B cell (primary cell): ENCODE measurements around the gene PLEKHM2. TPM values are rescaled to one million over a fixed set of nuclear protein-coding genes. Genes with fewer than 3 reads are reported as not detected.

ENCODE experiments used
- ATAC-seq: fragments of 200-7000 bp; cut with Tn5 transposase; one replicate; pipeline ENCODE4 v1.10.0; 2021; ENCODE audit warnings: low read depth, mild to moderate bottlenecking, moderate number of reproducible peaks, moderate library complexity
- CTCF ChIA-PET: fragments of 350-600 bp; sonication (Branson Sonifier 250); formaldehyde crosslinking; loops from one replicate; lab custom pipeline; 2021; ENCODE audit warnings: antibody characterized with exemption, inconsistent platforms; lab: Charles Lee
- POLR2A ChIA-PET: fragments of 350-600 bp; sonication (Branson Sonifier 250); formaldehyde crosslinking; loops from one replicate; lab custom pipeline; 2021; ENCODE audit warnings: antibody characterized with exemption; lab: Charles Lee
- DNase-seq: peaks from one replicate; pipeline ENCODE4 v3.0.0; 2013
- H2AFZ ChIP-seq: 2 replicates; pipeline ENCODE4 v1.6.1; 2012; ENCODE audit warnings: mild to moderate bottlenecking, low read depth, low read length; ENCODE audit not compliant: insufficient read depth, poor library complexity, severe bottlenecking
- H3K27ac ChIP-seq, 2 donors: 1 replicate in 1 of 2; 2 replicates in 1 of 2; pipeline ENCODE4 v1.5.1; 2012 to 2013; ENCODE audit warnings: low read length in 2 of 2, mild to moderate bottlenecking in 2 of 2, moderate library complexity in 1 of 2
- H3K27me3 ChIP-seq, 4 experiments: fragments of 200-600 bp in 1 of 4; sonication (generic) in 1 of 4; replicated peaks in 1 of 4; 1 replicate in 2 of 4; 2 replicates in 2 of 4; pipeline versions ENCODE4 v1.6.1 to v1.7.0; 2013 to 2016; ENCODE audit warnings: low read length in 3 of 4, mild to moderate bottlenecking in 2 of 4, mixed read lengths in 1 of 4, moderate library complexity in 1 of 4; ENCODE audit not compliant: insufficient read depth in 4 of 4, control insufficient read depth in 3 of 4; ENCODE audit errors: control extremely low read depth in 1 of 4
- H3K36me3 ChIP-seq, 2 experiments: replicated peaks in 1 of 2; 1 replicate in 1 of 2; 2 replicates in 1 of 2; pipeline versions ENCODE4 v1.6.1 to v1.7.1; 2013; ENCODE audit warnings: low read length in 1 of 2; ENCODE audit not compliant: insufficient read depth in 2 of 2, control insufficient read depth in 1 of 2; ENCODE audit errors: control extremely low read depth in 1 of 2, extremely low read depth in 1 of 2
- H3K4me1 ChIP-seq, 2 donors: fragments of 200-600 bp in 1 of 2; sonication (generic) in 1 of 2; 1 replicate in 1 of 2; 2 replicates in 1 of 2; pipeline versions ENCODE4 v1.5.1 to v1.6.1; 2013 to 2017; ENCODE audit warnings: low read length in 2 of 2; ENCODE audit not compliant: control insufficient read depth in 2 of 2, insufficient read depth in 2 of 2
- H3K4me2 ChIP-seq: replicated peaks from 2 replicates; pipeline ENCODE3; 2012; ENCODE audit warnings: mild to moderate bottlenecking, low read depth, low read length; ENCODE audit not compliant: poor library complexity, severe bottlenecking
- H3K4me3 ChIP-seq, 5 experiments: fragments of 200-600 bp in 1 of 5; sonication (generic) in 1 of 5; 1 replicate in 3 of 5; 2 replicates in 2 of 5; pipeline versions ENCODE4 v1.5.1 to v1.7.0; 2011 to 2016; ENCODE audit warnings: low read length in 4 of 5, mild to moderate bottlenecking in 4 of 5, low read depth in 2 of 5, control low read depth in 1 of 5, moderate library complexity in 1 of 5; ENCODE audit not compliant: insufficient read depth in 1 of 5; ENCODE audit errors: control extremely low read depth in 1 of 5, extremely low read depth in 1 of 5
- H3K79me2 ChIP-seq: fragments of 200-600 bp; sonication (generic); one replicate; pipeline ENCODE4 v1.6.0; 2016; ENCODE audit warnings: low read length; ENCODE audit not compliant: control insufficient read depth, insufficient read depth
- H3K9ac ChIP-seq: fragments of 200-600 bp; sonication (generic); 2 replicates; pipeline ENCODE4 v1.6.1; 2017; ENCODE audit warnings: mild to moderate bottlenecking, low read length, moderate library complexity
- H3K9me3 ChIP-seq, 3 donors: one replicate each; pipeline versions ENCODE4 v1.6.1 to v1.7.1; 2013; ENCODE audit warnings: low read length in 2 of 3; ENCODE audit not compliant: control insufficient read depth in 2 of 3, insufficient read depth in 1 of 3; ENCODE audit errors: control extremely low read depth in 1 of 3
- H4K20me1 ChIP-seq: 2 replicates; pipeline ENCODE4 v1.6.0; 2012; ENCODE audit warnings: mild to moderate bottlenecking, low read length; ENCODE audit not compliant: insufficient read depth, control insufficient read depth, poor library complexity, severe bottlenecking
- H3K27ac Mint-ChIP-seq: one replicate; pipeline ENCODE4 v1.8.0; 2021; ENCODE audit warnings: mixed read lengths
- H3K27me3 Mint-ChIP-seq: one replicate; pipeline ENCODE4 v1.8.0; 2021; ENCODE audit warnings: mixed read lengths
- H3K4me1 Mint-ChIP-seq: one replicate; pipeline ENCODE4 v1.8.0; 2021; ENCODE audit warnings: mixed read lengths
- H3K4me3 Mint-ChIP-seq: one replicate; pipeline ENCODE4 v1.8.0; 2021; ENCODE audit warnings: mixed read lengths
- H3K9me3 Mint-ChIP-seq: one replicate; pipeline ENCODE4 v1.8.0; 2022; ENCODE audit warnings: mixed read lengths; ENCODE audit not compliant: insufficient read depth
- CTCF ChIP-seq: fragments of 200-600 bp; IDR thresholded peaks from one replicate; pipeline ENCODE4 v1.8.0; 2022; ENCODE audit warnings: antibody characterized with exemption, mild to moderate bottlenecking
- EZH2 ChIP-seq: IDR thresholded peaks from 2 replicates; pipeline ENCODE4 v1.6.1; 2012; ENCODE audit warnings: borderline replicate concordance, low read depth, mild to moderate bottlenecking, moderate library complexity, low read length; ENCODE audit not compliant: insufficient read depth, poor library complexity, severe bottlenecking
- WGBS: methylation state at CpG from one replicate; pipeline ENCODE4 v1.1.5; 2013; ENCODE audit warnings: missing lambda C conversion rate; ENCODE audit not compliant: insufficient coverage; 5-methylcytosine and 5-hydroxymethylcytosine counted together
- intact Hi-C: fragments of 100-400 bp; cut with micrococcal nuclease; formaldehyde crosslinking; loops from one replicate; pipeline ENCODE4 v1.10.0; 2022
- polyA plus RNA-seq: library from polyadenylated mRNA; depleted of rRNA; stranded (reverse); fragments of >200 nt; gene quantifications from 2 replicates; pipeline ENCODE4 v1.2.3, GENCODE V29; 2012
- total RNA-seq, 2 donors: library from RNA; stranded (reverse); fragments of 120-200 nt in 1 of 2; gene quantifications; 1 replicate in 1 of 2; 2 replicates in 1 of 2; pipeline versions ENCODE4 v1.2.3 to v1.2.4, GENCODE V29; 2013 to 2022

PLEKHM2 gene
- total and polyA plus RNA-seq, 2 donors (not counting 1 experiment from before 2014, with no cell fraction given) = 99.7 to 120 TPM

DNA sequence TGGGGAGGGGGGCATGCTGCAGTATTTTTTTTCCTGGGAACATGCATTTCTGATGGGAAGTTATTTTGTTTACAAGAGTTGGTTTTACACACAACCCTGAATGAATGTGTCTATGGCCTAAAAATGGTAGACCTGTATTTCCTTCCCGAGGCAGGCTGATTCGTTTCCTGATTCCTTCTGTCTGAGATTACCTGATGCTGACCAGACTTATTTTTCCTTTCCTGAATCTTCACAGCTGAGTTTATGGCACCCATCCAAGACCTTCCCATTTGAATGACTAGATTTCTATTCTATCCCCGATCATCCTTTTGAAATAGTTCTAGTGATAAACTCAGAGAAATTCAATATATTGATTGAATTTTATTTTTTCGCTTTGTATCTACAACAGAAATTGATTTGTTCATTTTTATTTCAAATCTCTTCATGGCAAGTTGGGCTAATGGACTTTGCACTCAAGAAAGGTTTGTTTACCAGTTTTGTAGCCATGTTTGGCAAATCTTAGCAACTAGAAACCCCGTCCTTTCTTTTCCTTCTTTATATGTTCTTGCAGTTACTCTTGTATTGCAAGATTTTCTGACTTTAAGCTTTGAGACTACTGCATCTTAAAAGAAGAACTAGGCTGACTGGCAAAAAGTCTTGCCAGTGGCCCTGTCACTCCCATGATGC lies 15.9 kb upstream of the PLEKHM2 start:
- ATAC-seq = no peak
- no peak for TF ChIP-seq CTCF
- no peak for TF ChIP-seq EZH2
- POLR2A ChIA-PET = no interaction called here

DNA sequence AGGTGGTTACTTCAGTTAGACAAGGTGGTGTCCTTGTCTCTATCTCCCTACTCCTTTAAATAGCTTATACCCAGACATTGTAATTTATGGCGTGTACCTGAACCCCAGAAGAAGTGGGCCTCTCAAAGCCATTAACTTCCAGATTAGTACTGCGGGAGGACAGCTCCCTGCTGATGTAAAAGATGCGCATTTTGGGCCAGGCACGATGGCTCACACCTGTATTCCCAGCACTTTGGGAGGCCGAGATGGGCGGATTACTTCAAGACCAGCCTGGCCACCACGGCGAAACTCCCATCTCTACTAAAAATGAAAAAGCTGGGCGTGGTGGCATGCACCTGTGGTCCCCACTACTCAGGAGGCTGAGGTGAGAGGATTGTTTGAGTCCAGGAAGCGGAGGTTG lies 15.0 kb upstream of the PLEKHM2 start:
- Mint-ChIP-seq H3K27me3 (no peaks in the 10 kb centered on the region), H3K9me3 (no peaks in the 10 kb centered on the region), H3K27ac (no peak overlapping the region), H3K4me3 (no peak overlapping the region), H3K4me1 (peaks cover 4% of the 10 kb centered on the region)
- Histone ChIP-seq H3K4me2 (no peak overlapping the region), H3K27ac (no peak overlapping the region), H4K20me1 (no peaks in the 10 kb centered on the region), H3K79me2 (no peaks in the 10 kb centered on the region), H3K9ac (no peak overlapping the region), H3K36me3 (peaks cover 0 to 2% of the 10 kb centered on the region in 2 experiments), H3K9me3 (no peaks in the 10 kb centered on the region), H3K4me3 (no peak overlapping the region), H3K27me3 (no peaks in the 10 kb centered on the region), H3K4me1 (no peaks in the 10 kb centered on the region), H2AFZ (no peak overlapping the region)
- ChIA-PET CTCF (no interaction called here), POLR2A (no interaction called here)
- intact Hi-C loops = loop anchor here (5.0 kb wide), 1 partner anchor 73 kb away; the partner anchor contains the start of gene TMEM82
- no peak for TF ChIP-seq EZH2
- TF ChIP-seq CTCF = no peak
- no peak for DNase-seq
- WGBS = 100% methylated on average over 4 of the region's 10 CpGs
- no peak for ATAC-seq

More for the DNA sequence above, 15.9 kb upstream of the PLEKHM2 start:
- Histone ChIP-seq H3K79me2 (no peaks in the 10 kb centered on the region), H3K27me3 (no peaks in the 10 kb centered on the region), H2AFZ (no peak overlapping the region), H3K4me2 (no peak overlapping the region), H3K36me3 (peaks cover 0 to 2% of the 10 kb centered on the region in 2 experiments), H3K9ac (no peak overlapping the region), H3K4me1 (no peaks in the 10 kb centered on the region), H3K4me3 (no peak overlapping the region), H3K27ac (no peak overlapping the region), H4K20me1 (no peaks in the 10 kb centered on the region), H3K9me3 (no peaks in the 10 kb centered on the region)
- no peaks in the 10 kb centered on the region for H3K9me3 Mint-ChIP-seq
- no peak overlapping the region for H3K4me3 Mint-ChIP-seq
- H3K27me3 Mint-ChIP-seq = no peaks in the 10 kb centered on the region
- CTCF ChIA-PET = no interaction called here
- 94% methylated on average over 2 of the region's 5 CpGs for WGBS
- intact Hi-C loops = loop anchor here (5.0 kb wide), 1 partner anchor 74 kb away; the partner anchor contains the start of gene TMEM82
- H3K27ac Mint-ChIP-seq = no peak overlapping the region
- DNase-seq = no peak
- H3K4me1 Mint-ChIP-seq = peaks cover 3% of the 10 kb centered on the region
